PC-3 (cell line): ENCODE data around the gene TNFRSF11A.

ENCODE experiments used
- EZH2 ChIP-seq: fragments of 300-600 bp; sonication (generic); IDR thresholded peaks from one replicate; pipeline ENCODE4 v1.6.1; 2017; ENCODE audit warnings: antibody characterized with exemption, mild to moderate bottlenecking, low read length; ENCODE audit not compliant: unreplicated experiment
- EZH2phosphoT487 ChIP-seq: fragments of 300-600 bp; sonication (generic); IDR thresholded peaks from 2 replicates; pipeline ENCODE4 v1.6.1; 2018; ENCODE audit warnings: mild to moderate bottlenecking, antibody characterized with exemption, low read length, borderline replicate concordance
- TF ChIP-seq, protein P1 (sequence below): fragments of 300-600 bp; sonication (generic); conservative IDR thresholded peaks from 2 replicates; pipeline ENCODE4 v1.5.1; 2017; ENCODE audit warnings: antibody characterized with exemption, low read depth, mild to moderate bottlenecking, low read length

DNA sequence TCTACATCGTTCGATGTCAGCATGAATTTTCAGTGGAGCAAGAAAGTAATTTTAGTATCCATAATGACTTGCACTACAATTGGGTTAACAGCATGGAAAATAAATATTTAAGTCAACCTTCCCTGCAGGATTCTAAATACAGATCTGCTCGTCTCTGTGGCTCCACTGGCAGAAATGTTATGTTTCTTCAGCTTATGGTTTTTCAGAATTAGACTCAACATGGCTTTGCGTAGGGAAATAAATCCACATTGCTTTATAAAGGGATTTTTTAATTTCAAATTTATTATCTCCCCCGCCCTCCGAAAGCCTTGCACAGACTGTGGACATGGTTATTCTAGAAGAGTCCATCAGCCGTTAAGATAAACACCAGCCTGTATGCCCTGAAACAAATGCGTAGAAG is 18.2 kb downstream of the TNFRSF11A start:
- TF ChIP-seq, protein P1, sequence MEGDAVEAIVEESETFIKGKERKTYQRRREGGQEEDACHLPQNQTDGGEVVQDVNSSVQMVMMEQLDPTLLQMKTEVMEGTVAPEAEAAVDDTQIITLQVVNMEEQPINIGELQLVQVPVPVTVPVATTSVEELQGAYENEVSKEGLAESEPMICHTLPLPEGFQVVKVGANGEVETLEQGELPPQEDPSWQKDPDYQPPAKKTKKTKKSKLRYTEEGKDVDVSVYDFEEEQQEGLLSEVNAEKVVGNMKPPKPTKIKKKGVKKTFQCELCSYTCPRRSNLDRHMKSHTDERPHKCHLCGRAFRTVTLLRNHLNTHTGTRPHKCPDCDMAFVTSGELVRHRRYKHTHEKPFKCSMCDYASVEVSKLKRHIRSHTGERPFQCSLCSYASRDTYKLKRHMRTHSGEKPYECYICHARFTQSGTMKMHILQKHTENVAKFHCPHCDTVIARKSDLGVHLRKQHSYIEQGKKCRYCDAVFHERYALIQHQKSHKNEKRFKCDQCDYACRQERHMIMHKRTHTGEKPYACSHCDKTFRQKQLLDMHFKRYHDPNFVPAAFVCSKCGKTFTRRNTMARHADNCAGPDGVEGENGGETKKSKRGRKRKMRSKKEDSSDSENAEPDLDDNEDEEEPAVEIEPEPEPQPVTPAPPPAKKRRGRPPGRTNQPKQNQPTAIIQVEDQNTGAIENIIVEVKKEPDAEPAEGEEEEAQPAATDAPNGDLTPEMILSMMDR: no peak
- no peak for TF ChIP-seq EZH2
- no peak for TF ChIP-seq EZH2phosphoT487
